ENCODE measurements around the gene GLUL. TPM values are rescaled to one million over a fixed set of nuclear protein-coding genes. Genes with fewer than 3 reads are reported as not detected.
"Not testable (repeated sequence)": the region's sequence is repeated elsewhere in the genome, so short reads cannot be mapped to it uniquely, and the experiment has no call there.

GLUL gene
- polyA plus RNA-seq, 6 donors from 2014 or later, result 35.7 to 93.8 (median 65.5) TPM

- Mint-ChIP-seq H3K27ac (peak overlapping the region in 4 of 6 donors; percentile 28 to 87 (median 54)), H3K36me3 (no peaks in the 10 kb centered on the region), H3K27me3 (peaks cover 0 to 16% (median 14%) of the 10 kb centered on the region in 3 donors), H3K4me1 (peaks cover 0 to 14% (median 10%) of the 10 kb centered on the region in 3 donors), H3K9me3 (no peaks in the 10 kb centered on the region), H3K4me3 (peak overlapping the region in 2 of 8 donors; percentile 53 to 59)
- DNase-seq (no peak), ATAC-seq (ENCODE audit: low read depth in 2 of 2) (peak in 1 of 2 donors; percentile 32)
Measured at GRCh38 chr1:182340233-182341058, 51.1 kb downstream of the GLUL start.

- Mint-ChIP-seq H3K27me3 (peaks cover 0 to 16% (median 14%) of the 10 kb centered on the region in 3 donors), H3K4me1 (peaks cover 2 to 14% (median 10%) of the 10 kb centered on the region in 3 donors), H3K4me3 (no peak overlapping the region), H3K27ac (peak overlapping the region in 1 of 6 donors; percentile 77), H3K9me3 (no peaks in the 10 kb centered on the region), H3K36me3 (no peaks in the 10 kb centered on the region)
- DNase-seq (no peak), ATAC-seq (ENCODE audit: low read depth in 2 of 2) (no peak)
Measured at GRCh38 chr1:182339684-182340083, 51.9 kb downstream of the GLUL start.

GRCh38 chr1:182338806-182339370 lies 52.7 kb downstream of the GLUL start:
- no peak for DNase-seq
- Mint-ChIP-seq H3K4me3 (no peak overlapping the region), H3K27ac (no peak overlapping the region), H3K27me3 (peaks cover 0 to 16% (median 14%) of the 10 kb centered on the region in 3 donors), H3K36me3 (no peaks in the 10 kb centered on the region), H3K9me3 (no peaks in the 10 kb centered on the region), H3K4me1 (peaks cover 2 to 14% (median 10%) of the 10 kb centered on the region in 3 donors)
- no peak for ATAC-seq (ENCODE audit: low read depth in 2 of 2)

GRCh38 chr1:182337736-182338571 lies 53.6 kb downstream of the GLUL start:
- no peak for ATAC-seq (ENCODE audit: low read depth in 2 of 2)
- no peaks in the 10 kb centered on the region for H3K36me3 Mint-ChIP-seq

DNA sequence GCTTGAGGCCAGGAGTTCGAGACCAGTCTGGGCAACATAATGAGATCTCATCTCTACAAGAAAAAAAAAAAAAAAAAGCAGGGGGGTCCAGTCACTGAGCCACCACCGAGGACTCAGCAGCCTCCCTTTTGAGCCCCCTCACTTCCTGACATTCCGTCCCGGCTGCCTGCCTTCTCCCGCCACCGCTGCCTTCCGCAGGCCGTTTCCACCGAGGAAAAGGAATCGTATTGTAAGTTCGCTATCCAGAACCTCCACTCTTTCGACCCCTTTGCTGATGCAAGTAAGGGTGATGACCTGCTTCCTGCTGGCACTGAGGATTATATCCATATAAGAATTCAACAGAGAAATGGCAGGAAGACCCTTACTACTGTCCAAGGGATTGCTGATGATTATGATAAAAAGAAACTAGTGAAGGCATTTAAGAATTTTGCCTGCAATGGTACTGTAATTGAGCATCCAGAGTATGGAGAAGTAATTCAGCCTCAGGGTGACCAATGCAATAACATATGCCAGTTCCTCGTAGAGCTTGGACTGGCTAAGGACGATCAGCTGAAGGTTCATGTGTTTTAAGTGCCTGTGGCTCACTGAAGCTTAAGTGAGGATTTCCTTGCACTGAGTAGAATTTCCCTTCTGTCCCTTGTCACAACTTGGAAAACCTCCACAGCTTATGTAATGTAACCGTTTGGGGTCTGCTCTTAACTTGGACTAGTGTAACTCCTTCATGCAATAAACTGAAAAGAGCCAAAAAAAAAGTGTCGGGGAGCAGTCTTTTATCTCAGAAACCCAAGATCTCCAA lies 55.6 kb downstream of the GLUL start:
- Mint-ChIP-seq H3K27ac (no peak overlapping the region), H3K27me3 (peaks cover 0 to 16% (median 14%) of the 10 kb centered on the region in 3 donors), H3K4me1 (peaks cover 14 to 22% (median 17%) of the 10 kb centered on the region in 3 donors), H3K4me3 (no peak overlapping the region), H3K9me3 (peaks cover 0 to under 1% (median 0%) of the 10 kb centered on the region in 7 donors), H3K36me3 (no peaks in the 10 kb centered on the region)
- ATAC-seq (ENCODE audit: low read depth in 2 of 2), result no peak
- no peak for DNase-seq

More at GRCh38 chr1:182337736-182338571, 53.6 kb downstream of the GLUL start:
- Mint-ChIP-seq H3K27ac (peak overlapping the region in 1 of 6 donors; percentile 57), H3K4me3 (no peak overlapping the region), H3K27me3 (peaks cover 0 to 16% (median 14%) of the 10 kb centered on the region in 3 donors), H3K9me3 (no peaks in the 10 kb centered on the region), H3K4me1 (peaks cover 2 to 14% (median 10%) of the 10 kb centered on the region in 3 donors)
- no peak for DNase-seq

DNA sequence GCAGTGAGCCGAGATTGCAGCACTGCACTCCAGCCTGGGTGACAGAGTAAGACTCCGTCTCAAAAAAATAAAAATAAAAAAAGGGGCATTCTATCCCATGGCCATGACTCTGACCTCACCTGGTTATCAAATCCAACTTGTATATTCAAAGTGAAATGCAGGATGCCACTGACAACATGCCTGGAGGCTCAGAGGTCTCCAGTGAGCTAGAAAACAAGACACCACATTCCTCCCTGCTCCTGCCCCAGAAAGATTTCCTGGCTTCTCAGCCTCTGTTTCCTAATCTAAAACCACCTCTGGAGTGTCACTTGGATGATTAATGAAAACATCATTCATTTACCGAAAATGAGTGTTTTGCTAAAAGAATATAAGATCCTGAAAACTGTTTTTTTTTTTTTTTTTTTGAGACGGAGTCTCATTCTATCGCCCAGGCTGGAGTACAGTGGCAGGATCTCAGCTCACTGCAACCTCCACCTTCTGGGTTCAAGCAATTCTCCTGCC lies 58.5 kb downstream of the GLUL start:
- DNase-seq; H3K27ac Mint-ChIP-seq; ATAC-seq (ENCODE audit: low read depth in 2 of 2); H3K36me3 Mint-ChIP-seq; H3K9me3 Mint-ChIP-seq: not testable (repeated sequence)
- Mint-ChIP-seq H3K4me3 (peak overlapping the region in 1 of 8 donors; percentile 16), H3K27me3 (peaks cover 0 to 16% (median 14%) of the 10 kb centered on the region in 3 donors), H3K4me1 (peaks cover 13 to 20% (median 15%) of the 10 kb centered on the region in 3 donors)

DNA sequence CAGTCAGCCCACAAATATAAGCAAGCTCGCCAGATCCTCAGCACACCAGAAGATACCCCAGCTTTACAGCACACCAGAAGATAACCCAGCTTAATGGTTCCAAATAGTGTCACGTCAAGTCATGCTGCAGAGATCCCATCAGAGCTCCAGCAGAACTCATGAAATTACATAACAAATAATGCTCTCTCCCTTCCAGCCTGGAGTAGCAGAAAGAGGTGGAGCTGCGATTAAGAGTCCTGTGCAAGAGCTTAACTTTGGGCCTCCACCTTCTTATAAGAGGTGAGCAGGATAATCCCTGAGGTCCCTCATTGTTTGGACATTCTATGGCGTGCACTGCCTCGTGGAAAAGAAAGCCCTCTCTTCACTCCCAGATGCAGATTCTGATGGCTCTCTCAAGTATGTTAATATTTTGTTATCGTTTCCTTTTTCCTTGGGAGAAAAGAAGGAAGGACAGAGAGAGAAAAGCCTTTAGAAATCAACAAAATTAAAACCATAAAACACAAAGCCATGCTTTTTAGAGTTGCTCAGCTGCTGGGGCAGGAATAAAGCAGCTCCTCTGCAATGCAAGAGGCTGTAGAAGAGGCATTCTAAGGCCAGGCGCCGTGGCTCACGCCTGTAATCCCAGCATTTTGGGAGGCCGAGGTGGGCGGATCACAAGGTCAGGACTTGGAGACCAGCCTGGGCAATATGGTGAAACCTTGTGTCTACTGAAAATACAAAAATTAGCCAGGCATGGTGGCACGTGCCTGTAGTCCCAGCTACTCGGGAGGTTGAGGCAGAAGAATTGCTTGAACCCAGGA lies 59.1 kb downstream of the GLUL start:
- peaks cover 0 to 2% (median 0%) of the 10 kb centered on the region in 7 donors for H3K9me3 Mint-ChIP-seq

More for the DNA sequence above, 59.1 kb downstream of the GLUL start:
- H3K27me3 Mint-ChIP-seq, result peaks cover 0 to 16% (median 14%) of the 10 kb centered on the region in 3 donors
- H3K4me1 Mint-ChIP-seq, result peaks cover 13 to 20% (median 15%) of the 10 kb centered on the region in 3 donors
- H3K36me3 Mint-ChIP-seq, result no peaks in the 10 kb centered on the region
- no peak for ATAC-seq (ENCODE audit: low read depth in 2 of 2)
- H3K27ac Mint-ChIP-seq, result peak overlapping the region in 3 of 6 donors; percentile 42 to 62 (median 59)
- no peak for DNase-seq
- H3K4me3 Mint-ChIP-seq, result no peak overlapping the region

Other genes with a start within 250 kb of the GLUL start
- gene TEDDM1, start 8.9 kb upstream of the GLUL start, polyA plus RNA-seq (ENCODE audit: low read depth in 6 of 6), result under 1 TPM in 4 of 6 donors, not detected in 2; 0.13 to 0.34 (median 0.23) TPM
- gene RGSL1, start 58.4 kb upstream of the GLUL start, polyA plus RNA-seq (ENCODE audit: low read depth in 6 of 6), result under 1 TPM in 1 of 6 donors, not detected in 5; 0.13 TPM
- 10 to 100 TPM in 1 of 6 donors, 1 to 10 TPM in 5; 5.0 to 10.1 (median 7.1) TPM for gene RNASEL, start 197.5 kb upstream of the GLUL start, polyA plus RNA-seq (ENCODE audit: low read depth in 6 of 6)
- gene RGS16, start 212.6 kb upstream of the GLUL start, polyA plus RNA-seq (ENCODE audit: low read depth in 6 of 6), result 1 to 10 TPM in 4 of 6 donors, under 1 TPM in 2; 0.52 to 8.9 (median 1.8) TPM